Thymus (tissue), 11 donors: ENCODE results near the gene ZPR1. TPM values are rescaled to one million over a fixed set of nuclear protein-coding genes. Genes with fewer than 3 reads are reported as not detected.

ENCODE experiments used
- DNase-seq, 9 donors: peaks; one replicate each; pipeline ENCODE4 v3.0.0-alpha.2; 2013; ENCODE audit warnings: low spot score in 9 of 9, low read depth in 6 of 9, missing footprints in 1 of 9
- H3K27ac ChIP-seq, 2 donors: one replicate each; pipeline ENCODE4 v1.5.1; 2013; ENCODE audit warnings: control low read depth in 1 of 2, low read depth in 1 of 2, low read length in 1 of 2, mild to moderate bottlenecking in 1 of 2, moderate library complexity in 1 of 2
- H3K27me3 ChIP-seq, 2 donors: one replicate each; pipeline ENCODE4 v1.5.1; 2013; ENCODE audit warnings: low read length in 1 of 2; ENCODE audit not compliant: control insufficient read depth in 2 of 2, insufficient read depth in 1 of 2
- H3K36me3 ChIP-seq, 2 donors: one replicate each; pipeline ENCODE4 v1.5.1; 2013; ENCODE audit warnings: low read length in 1 of 2, mild to moderate bottlenecking in 1 of 2, moderate library complexity in 1 of 2; ENCODE audit not compliant: control insufficient read depth in 2 of 2, insufficient read depth in 2 of 2
- H3K4me1 ChIP-seq, 2 donors: one replicate each; pipeline ENCODE4 v1.5.1; 2013; ENCODE audit warnings: low read length in 2 of 2; ENCODE audit not compliant: control insufficient read depth in 2 of 2, insufficient read depth in 2 of 2
- H3K4me3 ChIP-seq, 2 donors: one replicate each; pipeline ENCODE4 v1.5.1; 2013; ENCODE audit warnings: low read length in 2 of 2, control low read depth in 1 of 2, mild to moderate bottlenecking in 1 of 2
- H3K9me3 ChIP-seq, 2 donors: one replicate each; pipeline ENCODE4 v1.5.1; 2013; ENCODE audit warnings: low read length in 1 of 2, mild to moderate bottlenecking in 1 of 2; ENCODE audit not compliant: control insufficient read depth in 2 of 2, insufficient read depth in 1 of 2
- WGBS: extraction: QIAGEN DNeasy Blood & Tissue Kit; methylation state at CpG from one replicate; pipeline ENCODE4 v1.1.7; 2013; 5-methylcytosine and 5-hydroxymethylcytosine counted together
- polyA plus RNA-seq: library from polyadenylated mRNA; stranded (reverse); fragments of 200-250 nt; gene quantifications from one replicate; pipeline ENCODE4 v1.2.3, GENCODE V29; 2013
- total RNA-seq: library from RNA; stranded (reverse); fragments of 120-200 nt; gene quantifications from one replicate; pipeline ENCODE4 v1.2.4, GENCODE V29; 2013
- donor health status: healthy.

The ZPR1 gene
- total and polyA plus RNA-seq, 2 donors = 21.3 to 37.2 TPM

DNA sequence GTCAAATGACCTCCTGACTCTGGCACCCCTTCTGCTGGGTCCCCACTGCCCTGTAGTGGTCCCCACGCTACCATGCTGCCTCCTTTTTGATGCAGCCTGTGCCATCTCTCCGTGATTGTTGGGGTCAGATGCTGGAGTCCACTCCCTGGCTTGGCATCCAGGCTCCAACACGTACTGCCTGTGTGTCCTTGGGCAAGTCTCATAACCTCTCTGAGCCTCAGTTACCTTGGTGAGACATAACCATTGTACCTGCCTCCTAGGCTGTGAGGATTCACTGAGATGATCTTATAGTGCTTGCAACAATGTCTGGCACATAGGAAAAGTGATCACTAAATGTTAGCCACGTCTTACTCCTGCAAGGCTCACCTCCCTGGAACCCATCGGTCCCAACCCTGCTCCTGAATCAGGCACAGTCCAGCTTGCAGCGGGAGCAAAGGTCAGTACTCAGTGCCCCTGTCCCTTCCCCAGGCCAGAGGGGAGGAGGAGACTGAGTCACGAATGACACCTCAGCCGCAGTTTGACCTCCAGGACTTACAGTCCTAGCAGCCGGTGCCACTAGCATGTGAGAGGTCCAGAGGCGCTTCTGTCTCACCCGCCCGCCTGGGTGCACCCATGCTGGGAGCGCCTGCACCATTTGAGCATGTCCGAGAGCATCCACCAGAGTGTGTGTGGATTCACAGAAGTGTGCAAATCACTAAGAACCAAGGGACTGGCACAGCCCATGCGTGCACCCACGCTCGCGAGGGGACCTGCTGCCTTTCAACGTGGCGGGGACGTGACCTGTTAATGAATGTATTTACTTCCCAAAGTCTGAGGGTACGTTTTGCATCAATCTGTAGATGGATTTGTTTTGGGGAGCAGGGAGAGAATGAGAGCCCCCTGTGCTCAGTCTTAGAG lies 38.3 kb upstream of the ZPR1 start:
- no peaks in the 10 kb centered on the region for H3K4me1 ChIP-seq
- H3K36me3 ChIP-seq = no peaks in the 10 kb centered on the region
- no peaks in the 10 kb centered on the region for H3K27me3 ChIP-seq
- DNase-seq = no peak
- H3K27ac ChIP-seq = no peak overlapping the region
- no peak overlapping the region for H3K4me3 ChIP-seq
- 81% methylated on average over 22 of the region's 22 CpGs for WGBS
- no peaks in the 10 kb centered on the region for H3K9me3 ChIP-seq

DNA sequence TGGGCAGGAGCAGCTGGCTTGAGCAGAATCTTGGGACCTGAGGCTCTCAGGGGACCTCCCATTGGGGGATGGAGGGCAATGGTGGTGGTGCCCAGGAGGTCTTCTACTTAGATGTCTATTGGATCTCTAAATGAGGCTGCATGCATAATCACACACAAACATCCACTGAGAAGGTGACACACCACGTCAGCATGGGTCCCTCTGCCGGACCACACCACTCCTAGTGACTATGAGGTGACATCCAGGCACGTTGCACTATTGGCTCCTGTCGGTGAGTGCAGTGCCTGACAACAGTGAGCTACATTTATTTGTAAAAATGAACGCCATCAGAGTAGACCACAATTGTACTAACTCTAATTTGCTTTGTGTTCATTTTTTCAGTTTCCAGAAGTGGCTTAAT lies 37.6 kb upstream of the ZPR1 start:
- Histone ChIP-seq H3K4me3 (no peak overlapping the region), H3K4me1 (no peaks in the 10 kb centered on the region), H3K36me3 (no peaks in the 10 kb centered on the region), H3K27me3 (no peaks in the 10 kb centered on the region), H3K9me3 (no peaks in the 10 kb centered on the region), H3K27ac (no peak overlapping the region)
- 92% methylated on average over 5 of the region's 5 CpGs for WGBS
- DNase-seq = no peak

DNA sequence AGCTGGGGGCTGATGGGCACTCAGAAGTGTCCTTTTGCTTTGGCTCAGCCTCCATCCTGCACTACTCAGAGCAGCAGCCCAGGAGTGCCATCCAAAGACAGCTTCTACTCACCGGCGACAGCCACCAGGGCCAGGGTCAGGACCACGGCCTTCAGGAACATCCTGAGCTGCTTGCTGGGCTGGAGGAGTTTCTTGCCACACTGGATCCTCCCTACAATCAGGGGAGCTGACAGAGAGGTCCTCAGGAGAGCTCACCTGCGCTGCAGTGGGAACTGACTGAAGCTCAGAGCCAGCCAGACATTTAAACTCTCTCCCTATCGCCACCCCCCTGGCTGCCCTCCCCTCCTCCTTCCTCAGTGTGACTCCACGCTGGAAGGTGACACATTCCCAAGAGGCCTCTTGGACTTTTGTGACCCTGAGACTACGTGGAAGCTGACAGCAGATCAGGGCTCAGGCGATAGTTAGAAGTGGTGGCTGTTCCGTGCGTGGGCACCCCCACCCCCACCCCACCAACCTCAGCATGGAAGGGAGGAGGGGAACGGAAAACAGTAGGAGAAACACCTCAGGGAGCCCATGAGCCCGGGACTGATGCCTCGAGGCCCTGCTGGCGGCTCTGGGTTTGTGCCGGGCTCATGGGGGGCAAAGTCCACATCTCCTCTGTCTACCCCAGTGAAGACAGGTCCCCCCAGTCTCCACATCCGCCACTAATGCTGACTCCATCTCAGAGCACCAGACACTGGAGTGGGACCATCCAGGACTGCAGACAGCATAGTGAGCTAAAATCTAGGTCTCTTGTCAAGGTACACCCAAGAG lies 35.4 kb upstream of the ZPR1 start, which contains the start of gene APOA4:
TSS of gene APOA4 (minus strand) at position 274 of the 813 bp plus-strand sequence. CDS start at position 161, 113 bp downstream.
- no peak for DNase-seq
- H3K27ac ChIP-seq = no peak within 1 kb of the TSS
- H3K4me1 ChIP-seq = no peaks in the 10 kb centered on the region
- H3K27me3 ChIP-seq = no peaks in the 10 kb centered on the region
- no peaks in the 10 kb centered on the region for H3K36me3 ChIP-seq
- WGBS = 95% methylated on average over 16 of the region's 16 CpGs
- H3K4me3 ChIP-seq = no peak within 1 kb of the TSS
- H3K9me3 ChIP-seq = no peaks in the 10 kb centered on the region

DNA sequence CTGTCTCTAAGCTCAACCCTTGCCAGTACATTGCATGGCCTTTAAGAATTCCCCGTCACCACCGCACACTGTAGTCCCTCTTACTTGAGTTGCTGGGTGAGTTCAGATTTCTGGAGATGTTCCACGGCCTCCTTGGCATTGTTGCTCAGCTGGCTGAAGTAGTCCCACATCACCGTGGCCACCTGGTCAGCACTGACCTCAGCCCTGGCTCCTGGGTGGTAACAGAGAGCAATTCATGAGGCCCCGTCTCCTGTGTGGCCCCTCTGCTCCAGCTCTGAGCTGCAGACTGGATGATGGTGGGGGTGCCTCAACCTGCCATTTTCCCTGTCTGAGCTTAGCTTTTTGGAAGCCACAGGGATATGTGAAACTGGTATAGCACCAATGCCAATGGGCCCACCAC lies 34.8 kb upstream of the ZPR1 start:
- no peak overlapping the region for H3K27ac ChIP-seq
- H3K27me3 ChIP-seq = no peaks in the 10 kb centered on the region
- no peaks in the 10 kb centered on the region for H3K9me3 ChIP-seq
- no peak overlapping the region for H3K4me3 ChIP-seq
- WGBS = 78% methylated on average over 5 of the region's 5 CpGs
- DNase-seq = no peak
- no peaks in the 10 kb centered on the region for H3K4me1 ChIP-seq
- no peaks in the 10 kb centered on the region for H3K36me3 ChIP-seq

DNA sequence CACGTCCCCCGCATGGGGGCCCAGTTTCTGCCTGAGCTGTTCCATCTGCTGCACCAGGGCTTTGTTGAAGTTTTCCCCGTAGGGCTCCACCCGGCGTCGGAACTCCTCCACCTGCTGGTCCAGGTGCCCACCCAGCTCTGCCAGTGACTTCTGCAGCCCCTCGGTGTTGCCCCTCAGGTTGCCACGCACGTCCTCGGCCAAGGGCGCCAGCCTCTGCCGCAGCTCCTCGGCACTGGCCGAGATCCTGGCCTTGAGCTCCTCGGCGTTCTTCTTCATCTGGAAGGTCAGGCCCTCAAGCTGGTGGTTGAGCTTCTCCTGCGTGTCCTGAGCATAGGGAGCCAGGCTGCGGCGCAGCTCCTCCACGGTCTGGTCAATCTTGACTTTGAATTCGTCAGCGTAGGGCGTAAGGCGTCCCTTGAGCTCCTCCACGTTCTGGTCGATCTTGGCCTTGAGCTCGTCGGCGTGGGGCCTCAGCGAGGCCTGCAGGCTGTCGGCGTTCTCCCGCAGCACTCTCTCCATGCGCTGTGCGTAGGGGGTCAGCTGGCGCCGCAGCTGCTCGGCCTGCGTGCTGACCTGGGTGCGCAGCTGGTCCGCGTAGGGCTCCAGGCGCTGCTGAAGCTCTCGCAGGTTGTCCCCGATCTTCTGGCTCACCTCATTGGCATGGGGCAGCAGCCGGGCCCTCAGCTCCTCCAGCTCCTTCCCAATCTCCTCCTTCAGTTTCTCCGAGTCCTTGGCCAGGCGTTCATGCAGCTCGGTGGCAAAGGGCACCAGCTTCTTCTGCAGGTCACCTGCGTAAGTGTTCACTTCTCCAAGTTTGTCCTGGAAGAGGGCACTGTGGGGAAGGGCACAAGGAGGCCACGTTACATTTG lies 33.5 kb upstream of the ZPR1 start:
- H3K4me3 ChIP-seq = no peak overlapping the region
- no peaks in the 10 kb centered on the region for H3K4me1 ChIP-seq
- no peak overlapping the region for H3K27ac ChIP-seq
- H3K36me3 ChIP-seq = no peaks in the 10 kb centered on the region
- H3K27me3 ChIP-seq = no peaks in the 10 kb centered on the region
- WGBS = 98% methylated on average over 51 of the region's 51 CpGs
- no peak for DNase-seq
- no peaks in the 10 kb centered on the region for H3K9me3 ChIP-seq

DNA sequence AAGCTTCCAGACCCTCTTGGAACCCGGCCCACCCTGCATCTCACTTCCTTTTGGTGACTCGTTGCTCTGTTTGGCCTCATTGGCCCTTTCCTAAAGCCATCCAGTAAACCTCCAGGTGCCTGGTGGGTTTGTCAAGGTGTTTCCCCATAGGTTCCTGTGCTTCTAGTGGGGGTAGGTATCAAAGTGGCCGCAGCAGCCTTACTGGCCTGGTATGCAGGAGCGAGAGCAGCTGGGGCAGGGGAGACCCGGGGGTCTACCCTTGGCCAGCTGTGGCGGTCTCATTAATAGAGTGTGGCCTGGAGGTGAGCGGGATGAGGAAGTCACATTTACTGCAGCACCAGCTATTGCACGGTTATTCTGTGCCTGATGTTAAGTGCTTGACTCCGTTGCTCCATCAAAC lies 31.2 kb upstream of the ZPR1 start:
- Histone ChIP-seq H3K4me3 (no peak overlapping the region), H3K27ac (no peak overlapping the region), H3K27me3 (no peaks in the 10 kb centered on the region), H3K36me3 (no peaks in the 10 kb centered on the region), H3K4me1 (no peaks in the 10 kb centered on the region), H3K9me3 (no peaks in the 10 kb centered on the region)
- WGBS = 95% methylated on average over 9 of the region's 9 CpGs
- no peak for DNase-seq

DNA sequence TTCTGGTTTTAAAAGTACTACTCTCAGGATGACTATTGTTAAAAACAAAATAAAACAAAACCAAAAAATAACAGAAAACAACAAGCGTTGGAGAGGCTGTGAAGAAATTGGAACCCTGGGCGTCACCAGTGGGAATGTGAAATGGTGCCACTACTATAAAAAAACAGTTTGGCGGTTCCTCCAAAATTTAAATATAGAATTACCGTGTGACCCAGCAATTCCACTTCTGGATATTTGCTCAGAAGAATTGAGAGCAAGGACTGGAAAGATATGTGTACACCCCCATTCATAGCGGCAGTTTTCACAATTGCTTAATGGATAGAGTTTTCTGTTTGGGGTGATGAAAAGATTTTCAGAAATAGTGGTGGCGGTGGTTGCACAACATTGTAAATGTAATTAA lies 26.7 kb upstream of the ZPR1 start:
- H3K27ac ChIP-seq = no peak overlapping the region
- no peaks in the 10 kb centered on the region for H3K9me3 ChIP-seq
- DNase-seq = no peak
- WGBS = 85% methylated on average over 6 of the region's 6 CpGs
- no peaks in the 10 kb centered on the region for H3K27me3 ChIP-seq
- H3K36me3 ChIP-seq = no peaks in the 10 kb centered on the region
- no peak overlapping the region for H3K4me3 ChIP-seq
- H3K4me1 ChIP-seq = no peaks in the 10 kb centered on the region

DNA sequence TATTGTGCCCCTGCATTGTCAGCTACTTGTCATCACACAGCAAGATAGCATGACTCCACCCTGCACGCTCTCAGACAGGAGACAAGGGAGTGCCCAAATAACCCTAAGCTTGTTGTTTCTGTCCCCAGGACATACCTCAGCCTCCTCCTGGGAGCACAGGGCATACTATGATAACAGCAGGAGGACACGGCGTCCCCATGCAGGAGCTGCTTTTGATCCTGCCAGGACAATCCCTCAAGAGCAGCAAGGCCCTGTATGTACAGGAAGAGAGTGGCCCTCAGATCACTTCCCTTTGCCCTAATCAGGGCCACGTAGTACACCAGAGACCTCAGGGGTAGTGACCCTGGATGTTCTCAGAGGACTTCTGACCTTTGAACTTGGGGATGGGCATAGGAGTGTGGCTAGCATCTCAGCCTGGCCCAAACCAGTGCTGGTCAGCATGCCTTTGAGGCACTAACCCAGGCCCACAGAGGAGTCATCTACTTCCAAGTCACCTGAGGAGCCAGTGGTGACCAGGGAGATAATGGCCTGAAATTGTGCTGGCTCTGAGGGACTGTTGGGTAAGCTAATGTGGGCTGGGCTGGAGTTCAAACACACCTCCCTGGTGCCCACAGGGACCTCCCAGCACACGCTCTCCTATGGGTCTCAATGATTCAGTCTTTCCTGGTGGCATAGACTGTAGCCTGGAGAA lies 26.1 kb upstream of the ZPR1 start:
- Histone ChIP-seq H3K27ac (no peak overlapping the region), H3K36me3 (no peaks in the 10 kb centered on the region), H3K9me3 (no peaks in the 10 kb centered on the region), H3K27me3 (no peaks in the 10 kb centered on the region), H3K4me3 (no peak overlapping the region), H3K4me1 (no peaks in the 10 kb centered on the region)
- no peak for DNase-seq
- WGBS = 86% methylated on average over 5 of the region's 5 CpGs
